Effector CD8-positive, alpha-beta T cell (primary cell): Measurements from ENCODE around the gene SLC22A23.

Experiments used
- DNase-seq: peaks from one replicate; lab custom pipeline; 2025; lab: John Stamatoyannopoulos, UW

The SLC22A23 gene

DNA sequence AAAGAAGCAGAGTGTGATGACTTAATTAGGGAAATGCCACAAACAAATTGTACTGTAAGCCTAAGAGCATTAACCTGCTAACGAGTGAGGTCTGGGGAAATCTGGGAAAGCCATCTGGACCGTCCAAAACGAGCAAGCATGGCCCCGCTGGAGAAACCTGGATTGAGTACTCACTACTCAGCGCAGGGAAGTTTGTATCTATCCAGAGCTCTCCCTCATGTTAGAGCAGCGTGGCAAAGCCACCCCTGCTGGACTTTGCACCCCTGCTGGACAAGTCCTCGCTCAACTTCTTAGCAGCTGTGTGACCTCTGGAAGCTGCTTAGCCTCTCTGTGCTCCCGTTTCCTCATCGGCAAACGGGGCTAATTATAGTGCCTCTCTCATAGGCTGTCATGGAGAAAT is 160.8 kb downstream of the SLC22A23 start:
- no peak for DNase-seq

DNA sequence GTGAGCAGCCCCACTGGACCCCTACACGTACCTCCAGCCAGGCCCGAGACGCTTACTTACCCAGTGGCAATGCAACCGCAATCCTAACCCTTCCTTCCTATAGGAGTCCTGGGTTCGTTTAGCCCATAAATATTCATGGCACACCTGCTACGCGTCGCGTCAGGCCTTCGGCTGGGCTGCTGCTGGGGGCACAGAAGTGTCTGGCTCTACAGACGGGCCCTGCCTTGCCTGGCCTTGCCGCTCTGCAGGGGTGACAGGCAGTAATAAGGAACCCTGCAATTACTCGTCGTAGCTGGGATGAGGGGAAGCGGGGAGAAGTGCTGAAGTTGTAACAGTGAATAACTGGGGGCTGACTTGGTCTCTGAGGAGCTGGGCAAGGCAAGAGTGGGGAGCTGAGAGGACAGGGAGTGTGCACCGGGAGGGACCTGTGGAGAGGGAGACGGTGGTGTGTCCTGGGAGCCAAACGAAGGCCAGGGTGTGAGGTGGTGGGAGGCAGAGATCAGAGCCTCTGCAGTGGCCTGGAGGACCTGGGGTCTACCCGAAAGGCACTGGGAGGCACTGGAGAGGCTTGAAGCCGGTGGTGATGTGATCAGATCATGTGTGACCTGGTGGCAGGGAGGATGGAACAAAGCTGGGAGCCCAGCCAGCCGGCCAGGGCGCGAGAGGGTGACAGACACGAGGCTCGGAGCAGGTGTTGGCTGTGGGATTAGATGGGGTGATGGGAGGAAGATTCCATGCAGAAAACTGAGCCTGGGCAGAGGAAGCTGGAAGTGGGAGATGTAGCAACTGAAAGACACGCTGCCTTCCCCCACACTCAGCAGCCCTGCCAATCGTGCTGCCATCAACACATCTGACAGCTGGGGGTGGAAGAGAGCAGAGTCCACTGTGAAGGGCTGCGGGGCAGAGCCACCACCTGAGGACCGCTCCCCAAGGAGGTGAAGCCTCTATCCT is 161.7 kb downstream of the SLC22A23 start:
- no peak for DNase-seq

DNA sequence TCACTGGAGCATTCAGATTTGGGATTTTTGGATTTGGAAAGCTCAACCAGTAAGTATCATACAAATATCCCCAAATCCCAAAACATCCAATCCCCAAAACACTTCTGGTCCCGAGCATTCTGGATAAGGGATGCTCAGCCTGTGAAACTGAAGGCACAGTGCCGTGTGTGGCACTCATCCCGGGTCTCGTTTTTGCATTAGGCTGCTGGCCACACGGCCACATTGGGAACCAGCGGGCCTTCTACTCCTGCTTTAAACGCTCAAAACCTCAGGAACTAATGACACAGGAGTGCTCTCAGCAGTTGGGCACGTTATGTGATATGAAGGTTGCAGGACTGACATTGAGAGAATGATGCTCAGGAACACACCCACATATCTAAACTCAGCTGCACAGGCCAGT is 162.5 kb downstream of the SLC22A23 start:
- no peak for DNase-seq

DNA sequence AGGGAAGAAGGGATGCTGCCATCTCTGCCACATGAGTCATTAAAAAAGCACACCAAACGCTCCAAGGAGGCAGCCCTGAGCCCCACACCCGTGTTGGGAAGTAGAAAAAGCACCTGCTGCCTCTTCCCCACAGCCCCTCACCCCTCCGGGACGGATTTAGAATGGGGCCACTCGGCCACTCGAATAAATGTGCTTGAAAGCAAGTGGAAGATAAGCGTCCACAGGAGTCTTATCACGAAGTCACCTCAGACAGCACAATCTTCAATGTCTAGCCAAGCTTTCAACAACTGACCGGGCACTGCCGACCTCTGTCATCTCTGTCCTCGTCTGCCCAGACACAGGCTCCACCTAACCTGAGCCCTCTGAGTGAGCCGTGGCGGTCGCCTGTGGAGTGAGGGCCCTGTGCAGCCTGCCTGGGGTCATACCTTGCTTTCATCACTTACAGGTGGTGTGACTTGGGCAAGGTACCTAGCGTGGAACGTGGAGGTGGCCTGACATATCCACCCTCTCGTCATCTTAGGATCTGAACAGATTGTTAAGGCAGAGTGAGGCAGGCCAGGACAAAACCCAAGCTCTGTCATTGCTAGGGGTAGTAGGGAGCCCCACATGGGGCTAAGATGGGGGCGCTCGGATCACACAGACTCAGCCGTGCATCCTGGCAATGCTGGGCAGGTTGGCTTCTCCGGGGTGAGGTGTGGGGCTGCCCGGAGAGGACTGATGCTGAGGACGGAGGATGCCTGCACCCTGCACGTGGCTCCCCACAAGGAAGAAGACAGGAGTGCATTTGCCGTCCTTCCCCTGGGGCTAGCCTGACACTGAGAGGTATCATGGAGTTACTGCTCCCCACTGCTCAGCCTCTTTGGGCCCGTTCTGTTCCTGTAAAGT is 163.3 kb downstream of the SLC22A23 start:
- DNase-seq = no peak

DNA sequence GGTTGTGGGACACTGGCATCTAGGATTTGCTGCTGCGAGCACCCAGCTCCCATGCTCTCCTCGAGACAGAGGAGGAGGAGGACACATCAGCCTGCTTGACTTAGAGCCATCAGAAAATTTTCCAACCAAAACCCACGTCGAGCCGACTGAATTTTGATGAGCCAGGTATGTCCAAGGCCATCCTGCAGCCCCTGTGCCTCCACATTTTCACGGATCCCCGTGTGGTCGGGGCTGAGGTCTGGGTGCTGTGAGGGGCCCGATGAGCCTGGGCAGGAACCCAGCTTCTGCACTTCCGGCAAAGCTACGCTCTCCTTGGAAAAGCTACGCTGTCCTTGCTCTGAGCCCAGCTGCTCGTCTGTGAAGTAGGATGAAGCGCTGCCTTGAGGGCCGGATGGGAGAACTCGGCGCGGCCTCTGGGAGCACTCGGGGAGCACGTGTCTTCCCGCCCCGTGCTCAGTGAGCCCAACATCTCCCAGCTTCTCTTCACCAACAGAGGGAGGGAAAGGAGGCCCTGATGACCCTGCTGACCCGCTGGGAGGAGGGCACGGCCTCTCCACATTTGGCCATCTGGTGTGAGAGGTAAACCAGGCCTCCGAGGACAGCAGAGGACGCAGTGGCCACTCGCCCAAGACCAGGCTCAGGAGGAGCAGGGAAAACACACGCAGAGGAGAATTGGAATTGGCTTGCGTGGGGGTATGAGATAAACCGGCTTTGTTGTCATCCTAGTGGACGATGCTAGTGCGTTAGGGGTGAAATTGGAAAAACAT is 164.2 kb downstream of the SLC22A23 start:
- no peak for DNase-seq

DNA sequence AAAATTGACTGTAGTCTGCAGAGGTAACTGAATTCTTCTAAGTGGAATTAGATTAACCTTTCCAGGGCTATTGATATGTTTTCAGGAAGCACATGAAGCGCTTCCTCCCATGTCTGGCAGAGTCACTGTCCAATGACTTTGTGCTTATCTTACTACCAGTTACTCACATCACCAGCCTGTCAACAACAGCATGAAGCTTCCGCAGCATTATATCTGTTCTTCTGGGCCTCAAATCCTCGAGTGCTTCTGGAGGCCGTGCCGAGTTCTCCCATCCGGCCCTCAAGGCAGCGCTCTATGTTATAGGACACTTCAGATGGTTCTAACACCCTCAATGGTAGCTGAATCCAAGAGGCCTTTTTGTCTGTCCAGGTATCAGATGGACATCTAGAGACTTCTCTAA is 164.9 kb downstream of the SLC22A23 start:
- DNase-seq = no peak

DNA sequence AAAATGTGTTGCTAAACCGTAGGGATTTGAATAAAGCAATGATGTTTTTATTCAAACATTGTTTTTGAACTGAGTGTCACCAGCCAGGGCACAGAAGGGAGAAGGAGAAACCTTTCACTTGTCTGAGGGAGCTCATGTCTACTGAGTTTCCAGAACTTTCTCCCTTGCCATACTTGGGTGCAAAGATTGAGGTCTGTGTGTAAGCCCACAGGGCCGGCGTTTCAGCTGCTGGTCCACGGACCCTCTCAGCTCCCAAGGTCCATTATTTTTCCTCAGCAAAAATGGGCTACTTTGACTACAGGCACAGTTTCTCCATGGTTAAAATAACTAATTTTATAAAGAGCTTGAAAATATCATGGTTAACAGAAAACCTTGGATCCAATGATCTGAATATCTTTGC is 165.5 kb downstream of the SLC22A23 start:
- no peak for DNase-seq

DNA sequence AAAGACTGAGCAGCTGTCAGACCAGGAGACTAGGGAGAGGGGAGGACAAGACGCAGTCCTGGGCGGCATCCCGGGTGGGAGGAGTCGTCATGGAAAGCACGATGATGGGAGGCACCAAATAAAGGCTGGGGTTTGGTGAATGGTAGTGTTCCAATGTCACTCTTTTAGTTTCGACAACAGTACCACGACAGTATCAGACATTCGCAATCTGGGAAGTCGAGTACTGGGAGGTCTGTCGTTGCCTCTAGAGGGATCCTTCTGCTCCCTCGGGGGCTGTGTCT is 166.0 kb downstream of the SLC22A23 start:
- no peak for DNase-seq

DNA sequence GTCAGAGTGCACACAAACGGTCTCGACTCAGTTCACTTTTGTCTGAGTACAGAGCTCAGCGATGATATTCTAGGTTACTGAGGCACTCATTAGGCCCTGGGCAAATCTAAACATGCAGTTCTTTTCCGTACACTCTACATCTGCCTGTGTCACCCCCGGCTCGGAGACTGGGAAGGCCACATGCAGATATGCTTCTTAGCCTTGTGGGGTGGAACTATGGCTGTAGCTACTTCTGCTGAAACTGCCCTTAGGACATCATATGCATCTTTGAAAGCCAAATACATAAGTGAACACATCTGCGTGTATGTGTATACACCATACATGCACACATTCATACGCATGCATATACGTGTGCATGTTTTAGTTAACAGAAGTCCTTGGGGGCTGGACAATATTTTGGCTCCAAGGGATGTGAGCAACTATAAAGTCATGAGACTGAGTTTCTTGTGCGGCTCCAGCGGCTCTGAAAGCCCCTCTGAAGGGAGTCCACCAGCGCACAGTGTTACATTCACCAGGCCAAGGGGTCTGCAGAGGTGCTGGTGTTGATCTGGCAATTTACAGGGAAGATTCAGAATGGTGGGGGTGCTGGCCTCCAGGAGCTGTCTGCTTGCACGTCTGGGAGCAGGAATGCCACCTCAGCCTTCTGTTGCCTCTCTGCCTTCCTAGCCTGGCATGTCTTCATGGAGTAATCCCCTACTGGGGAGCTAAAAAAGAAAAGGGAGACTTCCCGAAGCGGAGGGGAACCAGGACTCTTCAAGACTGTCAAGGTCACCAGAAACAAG is 166.5 kb downstream of the SLC22A23 start:
- DNase-seq = no peak

DNA sequence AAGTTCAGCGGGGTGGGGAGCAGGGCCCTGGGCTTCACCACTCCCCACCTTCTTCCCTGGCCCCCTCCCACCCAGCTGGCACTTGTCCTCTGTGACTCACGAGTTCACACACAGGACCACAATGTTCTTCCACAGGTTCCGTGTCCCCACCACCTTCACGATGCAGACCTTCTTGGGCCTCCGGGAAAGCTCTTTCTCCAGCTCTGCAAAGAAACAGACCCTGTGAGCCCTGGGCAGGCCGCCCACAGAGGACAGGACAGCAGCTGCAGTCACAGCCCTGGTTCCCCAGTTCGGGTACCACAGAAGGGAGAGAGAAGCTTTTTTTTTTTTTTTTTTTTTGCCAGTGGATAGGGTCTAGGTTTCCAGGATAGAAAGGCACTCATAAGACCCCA is 167.2 kb downstream of the SLC22A23 start:
- no peak for DNase-seq

DNA sequence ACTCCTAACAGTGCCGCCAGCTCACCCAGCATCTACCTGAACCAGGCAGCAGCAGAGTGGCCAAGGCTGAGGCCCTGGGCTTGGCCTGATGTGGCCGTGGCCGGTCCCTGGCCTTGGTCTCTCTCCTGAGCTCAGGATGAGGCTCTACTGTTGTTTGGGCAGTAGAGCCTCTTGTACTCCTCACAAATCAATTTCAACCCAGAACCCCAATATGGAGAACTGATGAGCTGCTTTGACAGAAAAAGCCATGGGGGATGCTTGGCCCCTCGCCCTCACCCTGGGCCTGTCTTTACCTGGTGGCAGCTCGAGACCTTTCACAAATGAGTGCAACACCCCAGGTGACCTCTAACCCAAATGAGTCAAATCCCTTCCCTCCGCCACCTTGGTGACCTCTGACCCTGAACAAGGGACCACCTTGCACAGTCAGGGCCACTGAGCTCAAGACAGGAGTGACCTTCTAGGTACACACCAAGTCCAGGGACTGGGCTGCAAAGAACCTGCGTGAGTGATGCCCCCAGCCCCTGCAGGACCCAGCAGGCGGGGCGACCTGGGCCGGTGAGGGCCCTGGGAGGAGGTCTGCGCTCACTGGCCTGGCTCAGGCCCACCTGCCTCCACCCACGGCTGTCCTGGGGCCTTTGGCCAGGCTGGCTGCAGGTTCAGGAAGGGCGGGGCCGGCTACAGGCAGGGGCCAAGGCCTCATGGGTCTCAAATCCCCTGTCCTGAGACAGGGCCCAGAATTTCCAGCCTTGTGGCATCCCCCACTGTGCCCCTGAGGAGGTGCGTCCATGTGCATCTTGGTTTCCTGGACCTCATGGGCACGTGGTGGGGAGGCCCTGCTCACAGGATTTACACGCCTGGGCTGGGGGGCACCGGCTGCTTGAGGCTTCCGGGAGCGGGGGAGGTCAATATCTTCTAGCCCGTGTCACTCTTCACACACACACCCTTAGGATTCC is 167.9 kb downstream of the SLC22A23 start:
- no peak for DNase-seq

DNA sequence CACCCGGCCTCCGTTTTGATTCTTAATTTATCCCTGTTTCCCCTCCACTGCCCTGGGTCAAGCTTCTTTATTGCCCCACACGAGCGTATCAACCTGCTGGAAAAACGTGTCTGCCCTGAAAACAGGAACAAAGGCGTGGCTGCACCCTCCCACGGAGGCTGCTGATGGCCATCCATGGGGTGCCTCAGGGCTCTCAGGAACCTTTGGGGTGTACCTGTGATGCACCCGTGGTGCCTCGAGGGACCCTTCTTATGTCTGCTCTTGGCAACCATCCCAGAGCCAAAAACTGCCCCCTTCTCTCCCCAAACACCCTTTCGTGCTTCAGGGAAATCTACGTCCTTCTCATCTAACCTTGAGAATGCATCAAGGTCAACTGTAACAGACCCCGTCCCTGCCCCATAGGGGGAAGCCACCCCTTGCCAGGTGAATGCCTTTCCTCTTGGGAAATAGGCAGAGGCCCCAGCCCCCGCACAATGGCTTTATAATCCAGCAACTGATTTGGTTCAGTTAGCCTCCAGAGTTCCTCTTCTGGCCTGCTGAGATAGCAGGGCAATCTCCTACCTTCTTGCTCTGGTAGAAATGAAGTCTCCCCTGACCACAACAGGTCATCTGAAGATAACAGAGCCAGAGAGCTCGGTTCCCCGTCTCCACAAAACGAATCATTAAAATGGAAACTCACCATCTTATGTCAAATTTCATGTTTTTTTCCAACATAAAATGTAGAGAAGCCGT is 168.7 kb downstream of the SLC22A23 start:
- DNase-seq = no peak

DNA sequence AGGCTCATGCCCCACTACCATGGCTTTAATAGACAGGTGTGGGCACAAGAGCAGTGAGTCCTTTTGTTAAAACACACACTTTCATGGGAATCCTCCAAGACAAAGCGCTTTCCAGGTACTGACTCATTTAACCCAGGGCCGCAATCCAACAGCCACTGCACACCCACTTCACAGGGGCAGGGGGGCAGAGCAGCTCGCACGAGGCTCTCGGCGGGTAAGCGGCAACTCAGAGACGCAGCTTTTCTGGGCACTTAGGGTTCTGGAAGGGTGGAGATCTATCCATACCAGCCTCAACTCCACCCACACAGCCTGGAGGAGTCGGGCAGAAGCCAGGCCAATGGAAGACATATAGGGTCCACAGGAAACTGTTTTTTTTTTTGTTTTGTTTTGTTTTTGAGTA is 169.5 kb downstream of the SLC22A23 start:
- no peak for DNase-seq

DNA sequence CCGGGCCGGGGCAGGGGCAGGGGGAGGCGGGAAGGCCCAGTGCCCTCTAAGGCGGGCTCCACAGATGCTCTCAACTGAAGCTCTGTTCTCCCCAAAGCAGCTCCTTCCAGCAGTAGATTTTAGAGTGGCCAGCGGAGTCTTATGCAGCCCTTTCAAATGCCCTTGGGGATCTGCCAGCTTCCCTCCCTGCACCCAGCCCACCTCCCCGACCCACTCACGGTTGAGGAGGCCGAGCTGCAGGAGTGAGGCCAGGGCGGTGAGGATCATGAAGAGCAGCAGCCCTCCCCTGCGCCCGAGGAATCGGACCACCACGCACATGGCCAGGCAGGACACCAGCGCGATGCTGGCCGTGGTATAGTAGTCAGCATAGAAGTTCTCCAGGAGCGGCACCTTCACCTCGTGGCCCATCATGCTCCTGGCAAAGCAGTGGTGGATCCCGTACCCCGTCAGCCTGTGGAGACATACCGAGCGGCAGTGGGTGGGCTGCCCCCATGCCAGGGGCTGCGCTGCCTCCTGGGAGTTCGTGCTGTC is 170.1 kb downstream of the SLC22A23 start:
- DNase-seq = no peak

DNA sequence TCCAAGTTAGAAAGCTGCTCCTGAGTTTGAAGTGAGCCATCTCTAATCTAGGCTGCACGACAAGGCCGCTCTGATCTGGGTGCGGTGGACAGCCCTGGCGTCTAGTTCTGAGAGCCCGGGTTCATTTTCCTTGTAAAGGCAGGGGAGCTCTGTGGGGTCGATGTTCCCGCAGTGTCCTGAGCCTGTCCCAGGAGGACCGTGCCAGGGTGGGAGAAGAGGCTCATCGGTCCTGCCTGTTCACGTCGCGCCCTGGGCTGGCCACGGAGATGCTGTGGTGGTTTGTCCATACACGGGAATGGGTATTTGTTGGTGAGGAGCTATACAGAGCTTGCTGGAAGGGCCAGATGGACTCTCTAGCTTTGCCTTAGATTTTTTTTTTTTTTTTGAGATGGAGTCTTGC is 171.1 kb downstream of the SLC22A23 start:
- DNase-seq = no peak

DNA sequence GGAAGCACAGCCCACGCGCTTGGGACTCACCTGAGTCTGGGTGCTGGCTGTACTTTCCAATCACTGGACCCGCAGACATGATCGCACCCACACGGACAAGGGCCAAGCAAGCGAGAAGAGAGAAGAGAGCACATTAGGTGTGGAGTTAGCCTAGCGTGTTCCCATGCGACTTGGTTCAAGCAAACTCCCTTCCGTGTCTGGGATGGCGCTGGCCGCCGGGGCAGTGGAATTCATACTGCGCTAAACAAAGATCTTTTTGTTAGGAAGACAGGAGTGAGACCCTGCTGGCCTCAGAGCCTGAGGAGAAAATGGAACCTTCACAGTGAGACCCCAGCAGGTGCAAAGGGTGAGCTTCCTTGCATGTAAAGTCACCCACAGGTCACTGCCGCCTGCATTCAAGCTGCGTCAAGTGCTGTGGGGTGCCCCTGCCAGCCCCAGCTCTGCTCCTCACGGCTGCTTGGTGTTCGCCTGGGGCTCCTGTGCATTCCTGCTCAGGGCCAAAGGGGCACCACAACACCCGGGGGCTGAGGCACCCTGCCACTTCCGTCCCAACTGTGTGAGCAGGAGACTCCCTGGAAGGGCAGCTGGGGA is 171.7 kb downstream of the SLC22A23 start:
- DNase-seq = no peak

DNA sequence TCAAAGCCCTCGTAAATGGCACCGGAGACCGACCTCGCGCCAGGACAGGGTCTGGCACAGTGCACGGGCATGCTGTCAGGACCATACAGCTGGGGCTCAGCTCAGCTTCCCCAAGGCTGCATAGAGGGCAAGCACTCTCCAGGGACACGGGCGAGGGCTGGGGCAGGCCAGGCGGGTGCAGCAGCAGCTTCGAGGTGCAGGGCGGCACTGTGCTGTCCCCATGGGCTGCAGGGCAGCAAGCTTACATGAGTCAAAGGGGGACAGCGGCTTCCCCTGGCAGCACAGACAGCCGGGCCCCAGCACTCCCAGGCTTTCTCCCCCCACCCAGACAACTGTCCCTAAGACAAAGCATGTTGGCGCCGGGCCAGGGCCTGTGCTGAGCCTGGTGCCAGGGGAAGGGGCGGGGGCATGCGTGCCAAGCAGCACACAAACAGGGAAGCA is 172.4 kb downstream of the SLC22A23 start:
- DNase-seq = no peak

DNA sequence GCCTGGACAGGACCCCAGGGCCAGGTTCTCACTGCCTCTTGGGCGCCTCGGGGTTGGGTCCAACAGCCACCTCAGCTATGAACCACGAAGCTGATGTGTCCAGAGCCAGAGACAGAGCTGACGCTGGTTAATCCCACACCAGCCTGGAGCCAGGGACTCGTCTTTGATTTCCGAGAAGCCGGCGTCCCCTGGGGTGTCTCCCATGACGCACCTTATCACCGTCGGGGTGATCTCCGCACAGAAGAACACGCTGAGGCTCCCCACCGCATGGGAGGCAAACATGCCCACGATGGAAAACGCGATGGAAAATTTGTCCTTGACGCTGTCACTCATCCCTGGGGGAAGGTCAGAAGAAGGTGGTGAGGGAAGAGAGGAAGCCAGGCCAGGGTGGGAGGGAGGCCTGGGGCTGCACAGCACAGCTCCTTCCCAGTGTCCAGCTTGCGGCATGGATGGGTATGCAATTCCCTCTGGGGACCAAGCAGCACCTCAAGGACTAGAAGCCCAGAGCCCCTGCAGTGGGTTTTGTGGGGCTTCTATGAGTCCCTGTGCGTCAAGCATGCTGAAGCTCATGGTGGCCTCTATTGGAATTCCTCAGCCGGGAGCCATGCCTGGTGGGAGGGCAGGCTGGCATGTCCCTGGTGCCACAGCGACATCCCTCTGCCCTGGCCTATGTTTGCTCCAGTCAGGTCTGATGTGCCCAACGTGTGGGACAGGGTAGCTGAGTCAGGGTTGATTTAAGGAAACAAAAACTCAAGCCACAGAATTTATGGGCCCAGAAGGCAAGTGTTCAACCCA is 173.0 kb downstream of the SLC22A23 start:
- no peak for DNase-seq
